H9 (cell line): ENCODE data around the gene KLHL15. TPM values are rescaled to one million over a fixed set of nuclear protein-coding genes. Genes with fewer than 3 reads are reported as not detected.

ENCODE experiments used
- DNase-seq: peaks from one replicate; pipeline ENCODE4 v3.0.0-alpha.2; 2017
- H2AFZ ChIP-seq: one replicate; pipeline ENCODE4 v1.6.1; 2013; ENCODE audit warnings: mild to moderate bottlenecking, low read length, control low read depth, moderate library complexity
- H2AK5ac ChIP-seq: 2 replicates; pipeline ENCODE4 v1.6.1; 2013; ENCODE audit warnings: low read length, control low read depth, mixed read lengths; ENCODE audit not compliant: insufficient read length
- H2BK120ac ChIP-seq: one replicate; pipeline ENCODE4 v1.6.1; 2013; ENCODE audit warnings: low read depth, mild to moderate bottlenecking, low read length, control low read depth, inconsistent platforms; ENCODE audit not compliant: poor library complexity, severe bottlenecking
- H2BK12ac ChIP-seq: 2 replicates; pipeline ENCODE4 v1.6.1; 2013; ENCODE audit warnings: low read length, control low read depth, mixed read lengths, low read depth; ENCODE audit not compliant: insufficient read length
- H2BK15ac ChIP-seq: 2 replicates; pipeline ENCODE4 v1.6.1; 2013; ENCODE audit warnings: low read depth, low read length, control low read depth
- H2BK20ac ChIP-seq: one replicate; pipeline ENCODE4 v1.6.1; 2013; ENCODE audit warnings: low read depth, mild to moderate bottlenecking, low read length, control low read depth, inconsistent platforms; ENCODE audit not compliant: poor library complexity, severe bottlenecking
- H2BK5ac ChIP-seq: 2 replicates; pipeline ENCODE4 v1.6.1; 2013; ENCODE audit warnings: low read length, control low read depth, mixed read lengths; ENCODE audit not compliant: insufficient read length
- H3K14ac ChIP-seq: 2 replicates; pipeline ENCODE4 v1.6.1; 2013; ENCODE audit warnings: low read length, control low read depth; ENCODE audit not compliant: insufficient read depth
- H3K18ac ChIP-seq: 2 replicates; pipeline ENCODE4 v1.6.1; 2013; ENCODE audit warnings: low read depth, mild to moderate bottlenecking, mixed read lengths, low read length, control low read depth; ENCODE audit not compliant: insufficient read length
- H3K23ac ChIP-seq: 2 replicates; pipeline ENCODE4 v1.6.1; 2013; ENCODE audit warnings: low read length, control low read depth, mixed read lengths, low read depth; ENCODE audit not compliant: insufficient read length
- H3K23me2 ChIP-seq: 2 replicates; pipeline ENCODE4 v1.6.1; 2013; ENCODE audit warnings: low read depth, mild to moderate bottlenecking, mixed read lengths, low read length, control low read depth; ENCODE audit not compliant: insufficient read length, poor library complexity, severe bottlenecking
- H3K27ac ChIP-seq: 2 replicates; pipeline ENCODE4 v1.5.1; 2013; ENCODE audit warnings: low read length, control low read depth, mixed read lengths, low read depth; ENCODE audit not compliant: insufficient read length
- H3K27me3 ChIP-seq: 2 replicates; pipeline ENCODE4 v1.6.1; 2013; ENCODE audit warnings: low read length, control low read depth, inconsistent platforms; ENCODE audit not compliant: insufficient read depth
- H3K4ac ChIP-seq: 2 replicates; pipeline ENCODE4 v1.6.1; 2013; ENCODE audit warnings: low read depth, mild to moderate bottlenecking, control low read depth, inconsistent platforms, low read length, moderate library complexity
- H3K4me1 ChIP-seq: 2 replicates; pipeline ENCODE4 v1.6.1; 2013; ENCODE audit warnings: low read length, control low read depth, inconsistent platforms; ENCODE audit not compliant: insufficient read depth
- H3K4me2 ChIP-seq: 2 replicates; pipeline ENCODE4 v1.6.1; 2013; ENCODE audit warnings: low read length, control low read depth, mixed read lengths; ENCODE audit not compliant: insufficient read length, insufficient read depth
- H3K56ac ChIP-seq: 2 replicates; pipeline ENCODE4 v1.6.1; 2013; ENCODE audit warnings: low read depth, mild to moderate bottlenecking, mixed read lengths, low read length, control low read depth; ENCODE audit not compliant: insufficient read length
- H3K79me1 ChIP-seq: 2 replicates; pipeline ENCODE4 v1.6.1; 2013; ENCODE audit warnings: low read depth, mild to moderate bottlenecking, moderate library complexity, low read length, control low read depth, inconsistent platforms; ENCODE audit not compliant: insufficient read depth, poor library complexity, severe bottlenecking
- H3K79me2 ChIP-seq: 2 replicates; pipeline ENCODE4 v1.6.1; 2013; ENCODE audit warnings: low read length, control low read depth, inconsistent platforms; ENCODE audit not compliant: insufficient read depth
- H3K9ac ChIP-seq: 2 replicates; pipeline ENCODE4 v1.6.1; 2013; ENCODE audit warnings: low read length, control low read depth, mixed read lengths; ENCODE audit not compliant: insufficient read length; ENCODE audit errors: extremely low read depth
- H3K9me3 ChIP-seq: one replicate; pipeline ENCODE4 v1.6.1; 2013; ENCODE audit warnings: low read depth, low read length, inconsistent platforms; ENCODE audit not compliant: control insufficient read depth
- H3T11ph ChIP-seq: one replicate; pipeline ENCODE4 v1.6.1; 2013; ENCODE audit warnings: mild to moderate bottlenecking, low read length, control low read depth, inconsistent platforms
- H4K20me1 ChIP-seq: one replicate; pipeline ENCODE4 v1.6.1; 2013; ENCODE audit not compliant: control insufficient read depth, insufficient read length, insufficient read depth
- H4K5ac ChIP-seq: 2 replicates; pipeline ENCODE4 v1.6.1; 2013; ENCODE audit warnings: low read depth, mild to moderate bottlenecking, mixed read lengths, low read length, control low read depth; ENCODE audit not compliant: insufficient read length
- H4K8ac ChIP-seq: replicated peaks from 2 replicates; pipeline ENCODE4 v1.6.1; 2013; ENCODE audit warnings: low read length, control low read depth, mixed read lengths, low read depth; ENCODE audit not compliant: insufficient read length
- H4K91ac ChIP-seq: 2 replicates; pipeline ENCODE4 v1.6.1; 2013; ENCODE audit warnings: low read depth, mild to moderate bottlenecking, moderate library complexity, mixed read lengths, low read length, control low read depth; ENCODE audit not compliant: insufficient read length
- H3K27ac Mint-ChIP-seq, 3 experiments: 2 replicates in 2 of 3; 3 replicates in 1 of 3; pipeline ENCODE4 v1.8.0; 2020 to 2021; ENCODE audit warnings: mixed read lengths in 3 of 3, mild to moderate bottlenecking in 1 of 3, moderate library complexity in 1 of 3
- H3K27me3 Mint-ChIP-seq: 2 replicates; pipeline ENCODE4 v1.8.0; 2021; ENCODE audit warnings: low read depth, mild to moderate bottlenecking, moderate library complexity, mixed read lengths
- H3K36me3 Mint-ChIP-seq, 3 experiments: 2 replicates in 2 of 3; 3 replicates in 1 of 3; pipeline ENCODE4 v1.8.0; 2020 to 2021; ENCODE audit warnings: low read depth in 3 of 3, mixed read lengths in 3 of 3; ENCODE audit not compliant: insufficient read depth in 1 of 3
- H3K4me1 Mint-ChIP-seq, 2 experiments: 2 replicates each; pipeline ENCODE4 v1.8.0; 2020; ENCODE audit warnings: mixed read lengths in 2 of 2
- H3K4me3 Mint-ChIP-seq, 2 experiments: 2 replicates in 1 of 2; 3 replicates in 1 of 2; pipeline ENCODE4 v1.8.0; 2020 to 2021; ENCODE audit warnings: mild to moderate bottlenecking in 2 of 2, mixed read lengths in 2 of 2, moderate library complexity in 1 of 2
- H3K9me3 Mint-ChIP-seq, 2 experiments: 2 replicates in 1 of 2; 3 replicates in 1 of 2; pipeline ENCODE4 v1.8.0; 2020; ENCODE audit warnings: mild to moderate bottlenecking in 2 of 2, mixed read lengths in 2 of 2, moderate library complexity in 1 of 2
- WGBS: extraction: QIAGEN DNeasy Blood & Tissue Kit; methylation state at CpG from one replicate; pipeline ENCODE4 v1.1.7; 2013; ENCODE audit warnings: missing lambda C conversion rate, low lambda C conversion rate, mixed read lengths; ENCODE audit not compliant: insufficient read length; ENCODE audit errors: extremely low coverage; 5-methylcytosine and 5-hydroxymethylcytosine counted together
- total RNA-seq: library from RNA; stranded (reverse); gene quantifications from 2 replicates; pipeline ENCODE4 v1.2.1, GENCODE V29; 2021
- TF ChIP-seq, protein P1 (sequence below): fragments of 200-600 bp; sonication (generic); conservative IDR thresholded peaks from 3 replicates; pipeline ENCODE4 v1.8.0; 2021; ENCODE audit warnings: antibody characterized with exemption, mild to moderate bottlenecking

KLHL15 gene
- total RNA-seq, 1 experiment from 2014 or later: 19.0 TPM

DNA sequence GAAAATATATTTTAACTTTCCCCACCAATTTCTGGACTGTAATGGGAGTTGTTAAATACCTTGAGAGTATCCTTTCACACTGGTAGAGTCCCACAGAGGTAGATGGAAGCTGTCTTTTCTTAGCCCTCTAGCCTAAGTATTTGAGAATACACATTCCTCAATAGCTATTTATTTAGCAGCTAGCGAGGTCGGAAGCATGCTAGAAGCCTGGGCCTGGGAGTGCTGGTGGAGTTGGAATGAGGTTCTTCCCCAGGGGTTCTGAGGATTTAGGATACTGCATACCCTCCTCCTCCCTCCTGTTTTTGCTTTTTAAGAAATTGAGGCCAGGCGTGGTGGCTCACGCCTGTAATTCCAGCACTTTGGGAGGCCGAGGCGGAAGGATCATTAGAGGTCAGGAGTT is 999 bp upstream of the KLHL15 start:
- no CpG with 5 or more reads among the region's 6 CpGs for WGBS
- no peaks in the 10 kb centered on the region for H4K20me1 ChIP-seq
- H3K56ac ChIP-seq: no peak overlapping the region
- H2BK15ac ChIP-seq: no peak overlapping the region
- Mint-ChIP-seq H3K27me3 (peaks cover 58% of the 10 kb centered on the region), H3K27ac (peak overlapping the region in 1 of 3 experiments; percentile 65; a peak in 1 of 7 replicates), H3K9me3 (no peaks in the 10 kb centered on the region; a peak in 1 of 5 replicates), H3K4me3 (no peak overlapping the region), H3K4me1 (peaks cover 21% of the 10 kb centered on the region in 2 experiments), H3K36me3 (peaks cover 3 to 8% (median 5%) of the 10 kb centered on the region in 3 experiments; a peak in 6 of 7 replicates)
- H4K91ac ChIP-seq: no peak overlapping the region
- H3K9ac ChIP-seq: no peak overlapping the region
- no peak overlapping the region for H3K4me2 ChIP-seq
- H3K79me2 ChIP-seq: peaks cover 2% of the 10 kb centered on the region; the same call in 1 of the 2 replicates
- no peaks in the 10 kb centered on the region for H3K79me1 ChIP-seq
- H3K18ac ChIP-seq: no peak overlapping the region
- no peak overlapping the region for H3K14ac ChIP-seq
- DNase-seq: peak; percentile 46
- no peak overlapping the region for H4K8ac ChIP-seq
- no peaks in the 10 kb centered on the region for H3K4me1 ChIP-seq
- H3K9me3 ChIP-seq: no peaks in the 10 kb centered on the region
- H3K4ac ChIP-seq: no peak overlapping the region
- H2BK12ac ChIP-seq: no peak overlapping the region
- H2AFZ ChIP-seq: no peak overlapping the region
- no peak overlapping the region for H2BK5ac ChIP-seq
- no peak overlapping the region for H3K27ac ChIP-seq
- no peak overlapping the region for H2BK20ac ChIP-seq
- TF ChIP-seq, protein P1, sequence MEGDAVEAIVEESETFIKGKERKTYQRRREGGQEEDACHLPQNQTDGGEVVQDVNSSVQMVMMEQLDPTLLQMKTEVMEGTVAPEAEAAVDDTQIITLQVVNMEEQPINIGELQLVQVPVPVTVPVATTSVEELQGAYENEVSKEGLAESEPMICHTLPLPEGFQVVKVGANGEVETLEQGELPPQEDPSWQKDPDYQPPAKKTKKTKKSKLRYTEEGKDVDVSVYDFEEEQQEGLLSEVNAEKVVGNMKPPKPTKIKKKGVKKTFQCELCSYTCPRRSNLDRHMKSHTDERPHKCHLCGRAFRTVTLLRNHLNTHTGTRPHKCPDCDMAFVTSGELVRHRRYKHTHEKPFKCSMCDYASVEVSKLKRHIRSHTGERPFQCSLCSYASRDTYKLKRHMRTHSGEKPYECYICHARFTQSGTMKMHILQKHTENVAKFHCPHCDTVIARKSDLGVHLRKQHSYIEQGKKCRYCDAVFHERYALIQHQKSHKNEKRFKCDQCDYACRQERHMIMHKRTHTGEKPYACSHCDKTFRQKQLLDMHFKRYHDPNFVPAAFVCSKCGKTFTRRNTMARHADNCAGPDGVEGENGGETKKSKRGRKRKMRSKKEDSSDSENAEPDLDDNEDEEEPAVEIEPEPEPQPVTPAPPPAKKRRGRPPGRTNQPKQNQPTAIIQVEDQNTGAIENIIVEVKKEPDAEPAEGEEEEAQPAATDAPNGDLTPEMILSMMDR: no peak
- no peak overlapping the region for H4K5ac ChIP-seq
- peaks cover 14% of the 10 kb centered on the region for H3K27me3 ChIP-seq
- no peak overlapping the region for H3T11ph ChIP-seq
- no peak overlapping the region for H2BK120ac ChIP-seq
- no peak overlapping the region for H3K23ac ChIP-seq
- peaks cover 8% of the 10 kb centered on the region for H3K23me2 ChIP-seq
- no peak overlapping the region for H2AK5ac ChIP-seq
